Measurements from ENCODE around the gene GARIN1A.
"Not testable (repeated sequence)": the region's sequence is repeated elsewhere in the genome, so short reads cannot be mapped to it uniquely, and the experiment has no call there.

GRCh38 chr7:128683270-128683669 lies 11.2 kb downstream of the GARIN1A start:
- TF ChIP-seq, protein P1, sequence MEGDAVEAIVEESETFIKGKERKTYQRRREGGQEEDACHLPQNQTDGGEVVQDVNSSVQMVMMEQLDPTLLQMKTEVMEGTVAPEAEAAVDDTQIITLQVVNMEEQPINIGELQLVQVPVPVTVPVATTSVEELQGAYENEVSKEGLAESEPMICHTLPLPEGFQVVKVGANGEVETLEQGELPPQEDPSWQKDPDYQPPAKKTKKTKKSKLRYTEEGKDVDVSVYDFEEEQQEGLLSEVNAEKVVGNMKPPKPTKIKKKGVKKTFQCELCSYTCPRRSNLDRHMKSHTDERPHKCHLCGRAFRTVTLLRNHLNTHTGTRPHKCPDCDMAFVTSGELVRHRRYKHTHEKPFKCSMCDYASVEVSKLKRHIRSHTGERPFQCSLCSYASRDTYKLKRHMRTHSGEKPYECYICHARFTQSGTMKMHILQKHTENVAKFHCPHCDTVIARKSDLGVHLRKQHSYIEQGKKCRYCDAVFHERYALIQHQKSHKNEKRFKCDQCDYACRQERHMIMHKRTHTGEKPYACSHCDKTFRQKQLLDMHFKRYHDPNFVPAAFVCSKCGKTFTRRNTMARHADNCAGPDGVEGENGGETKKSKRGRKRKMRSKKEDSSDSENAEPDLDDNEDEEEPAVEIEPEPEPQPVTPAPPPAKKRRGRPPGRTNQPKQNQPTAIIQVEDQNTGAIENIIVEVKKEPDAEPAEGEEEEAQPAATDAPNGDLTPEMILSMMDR (IDR thresholded peaks at IDR 0.05) = not testable (repeated sequence)
- not testable (repeated sequence) for TF ChIP-seq EP300, POLR2AphosphoS5 (IDR thresholded peaks at IDR 0.05)
